Smooth muscle cell (in vitro differentiated cells): ENCODE results near the gene STRADB. TPM values are rescaled to one million over a fixed set of nuclear protein-coding genes. Genes with fewer than 3 reads are reported as not detected.
A peak's percentile ranks its signal among the peaks of the same experiment; 100 is the strongest.

Experiments used
- DNase-seq: peaks from one replicate; lab custom pipeline; 2025; ENCODE audit not compliant: unreplicated experiment; lab: John Stamatoyannopoulos, UW
- H2AFZ ChIP-seq: fragments of 200-600 bp; sonication (generic); 2 replicates; pipeline ENCODE4 v1.6.0; 2016; ENCODE audit warnings: antibody characterized with exemption, low read depth, mild to moderate bottlenecking
- H3F3A ChIP-seq: fragments of 200-600 bp; sonication (generic); 2 replicates; pipeline ENCODE4 v1.6.0; 2017; ENCODE audit warnings: antibody characterized with exemption, low read depth
- H3K27ac ChIP-seq: fragments of 200-600 bp; sonication (generic); 2 replicates; pipeline ENCODE4 v1.5.1; 2016; ENCODE audit warnings: low read depth, mild to moderate bottlenecking
- H3K27me3 ChIP-seq: fragments of 200-600 bp; sonication (generic); 2 replicates; pipeline ENCODE4 v1.6.1; 2016; ENCODE audit warnings: low read depth, mild to moderate bottlenecking
- H3K36me3 ChIP-seq: fragments of 200-600 bp; sonication (generic); 2 replicates; pipeline ENCODE4 v1.5.1; 2016; ENCODE audit warnings: low read depth
- H3K4me1 ChIP-seq: fragments of 200-600 bp; sonication (generic); 2 replicates; pipeline ENCODE4 v1.5.1; 2016; ENCODE audit warnings: low read depth
- H3K4me2 ChIP-seq: fragments of 200-600 bp; sonication (generic); 2 replicates; pipeline ENCODE4 v1.6.0; 2016; ENCODE audit warnings: mild to moderate bottlenecking
- H3K4me3 ChIP-seq: fragments of 200-600 bp; sonication (generic); 2 replicates; pipeline ENCODE4 v1.5.1; 2016; ENCODE audit warnings: mild to moderate bottlenecking
- H3K79me2 ChIP-seq: fragments of 200-600 bp; sonication (generic); 2 replicates; pipeline ENCODE4 v1.6.0; 2016; ENCODE audit warnings: low read depth, mild to moderate bottlenecking
- H3K9ac ChIP-seq: fragments of 200-600 bp; sonication (generic); 2 replicates; pipeline ENCODE4 v1.6.0; 2016; ENCODE audit warnings: low read depth
- H3K9me3 ChIP-seq: fragments of 200-600 bp; sonication (generic); replicated peaks from 2 replicates; pipeline ENCODE4 v1.5.1; 2016; ENCODE audit warnings: low read depth
- H4K20me1 ChIP-seq: fragments of 200-600 bp; sonication (generic); 2 replicates; pipeline ENCODE4 v1.6.0; 2016; ENCODE audit warnings: low read depth
- CTCF ChIP-seq: fragments of 200-600 bp; sonication (generic); IDR thresholded peaks from 2 replicates; pipeline ENCODE4 v1.5.1; 2017; ENCODE audit warnings: borderline replicate concordance, mild to moderate bottlenecking, antibody characterized with exemption; ENCODE audit not compliant: insufficient read depth, poor library complexity, severe bottlenecking
- WGBS: methylation state at CpG from one replicate; pipeline ENCODE4 v1.1.7; 2016; ENCODE audit warnings: low lambda C conversion rate; 5-methylcytosine and 5-hydroxymethylcytosine counted together
- polyA plus RNA-seq: library from polyadenylated mRNA; unstranded; fragments of >200 nt; fragmentation: Nextera tagmentation; extraction: Ambion mirVana; gene quantifications from 2 replicates; pipeline ENCODE4 v1.2.1, GENCODE V29; 2016
- total RNA-seq: library from RNA; depleted of rRNA; stranded (reverse); fragments of >200 nt; gene quantifications from 2 replicates; pipeline ENCODE4 v1.2.3, GENCODE V29; 2014

The STRADB gene
- total and polyA plus RNA-seq, 2 experiments from 2014 or later: 15.8 to 20.5 TPM

GRCh38 chr2:201465524-201465971 is 14.0 kb downstream of the STRADB start:
- WGBS: 87% methylated on average over 2 of the region's 2 CpGs
- no peaks in the 10 kb centered on the region for H4K20me1 ChIP-seq
- H3K9me3 ChIP-seq: no peaks in the 10 kb centered on the region
- no peak overlapping the region for H3K4me3 ChIP-seq
- no peaks in the 10 kb centered on the region for H3K27me3 ChIP-seq
- no peaks in the 10 kb centered on the region for H3K4me1 ChIP-seq
- H3F3A ChIP-seq: peaks cover 15% of the 10 kb centered on the region
- H3K4me2 ChIP-seq: peak overlapping the region; percentile 1
- DNase-seq: no peak
- no peak for TF ChIP-seq CTCF
- H2AFZ ChIP-seq: no peak overlapping the region
- peak overlapping the region; percentile 85 for H3K27ac ChIP-seq
- H3K36me3 ChIP-seq: peaks cover 2% of the 10 kb centered on the region
- no peaks in the 10 kb centered on the region for H3K79me2 ChIP-seq
- H3K9ac ChIP-seq: no peak overlapping the region

- Histone ChIP-seq H3K4me3 (no peak overlapping the region), H3K79me2 (no peaks in the 10 kb centered on the region), H3K9ac (peak overlapping the region; percentile 8), H3K27me3 (no peaks in the 10 kb centered on the region), H3K36me3 (no peaks in the 10 kb centered on the region), H3K4me1 (no peaks in the 10 kb centered on the region), H3K4me2 (peak overlapping the region; percentile 1), H3F3A (peaks cover 15% of the 10 kb centered on the region), H4K20me1 (no peaks in the 10 kb centered on the region), H3K27ac (peak overlapping the region; percentile 85), H3K9me3 (no peaks in the 10 kb centered on the region), H2AFZ (no peak overlapping the region)
- TF ChIP-seq CTCF: no peak
- 45% methylated on average over 3 of the region's 3 CpGs for WGBS
- DNase-seq: no peak
Observed at GRCh38 chr2:201466050-201466675, 14.6 kb downstream of the STRADB start.

- peak overlapping the region; percentile 85 for H3K27ac ChIP-seq
- no peaks in the 10 kb centered on the region for H3K4me1 ChIP-seq
- H3K4me2 ChIP-seq: no peak overlapping the region
- no peaks in the 10 kb centered on the region for H3K79me2 ChIP-seq
- no peaks in the 10 kb centered on the region for H4K20me1 ChIP-seq
- H3F3A ChIP-seq: peaks cover 15% of the 10 kb centered on the region
- no peak for TF ChIP-seq CTCF
- H3K9me3 ChIP-seq: no peaks in the 10 kb centered on the region
- no peak overlapping the region for H3K9ac ChIP-seq
- no peak for DNase-seq
- no peaks in the 10 kb centered on the region for H3K27me3 ChIP-seq
- H3K4me3 ChIP-seq: no peak overlapping the region
- no peaks in the 10 kb centered on the region for H3K36me3 ChIP-seq
- no peak overlapping the region for H2AFZ ChIP-seq
Observed at GRCh38 chr2:201467666-201468065, 16.1 kb downstream of the STRADB start.
